NOMO-1 treated with dmso at 0.1 percent for 144 hours (cell line): ENCODE results near the gene MAGI1.

Experiments used
- DNase-seq: peaks from one replicate; lab custom pipeline; 2025; ENCODE audit not compliant: unreplicated experiment; lab: John Stamatoyannopoulos, UW

Gene MAGI1

DNA sequence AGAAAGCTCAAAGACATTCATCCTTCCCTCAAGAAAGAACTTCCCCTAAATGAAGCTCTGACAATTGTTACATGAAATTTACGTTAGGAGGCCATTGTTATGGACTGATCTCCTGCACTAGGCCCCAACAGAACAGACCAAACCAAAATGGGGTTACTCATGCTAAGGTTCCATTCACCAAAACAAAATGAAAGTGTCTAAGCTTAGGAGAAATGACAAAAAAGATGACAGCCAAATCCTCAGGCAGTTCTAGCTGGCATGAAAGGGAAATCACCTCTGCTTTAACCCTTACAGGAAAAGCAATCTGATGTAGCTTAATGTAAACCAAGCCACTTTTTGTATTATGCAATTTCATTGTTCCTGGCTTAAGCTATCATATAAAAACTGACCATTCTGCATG, 271.2 kb downstream of the MAGI1 start:
- no peak for DNase-seq

DNA sequence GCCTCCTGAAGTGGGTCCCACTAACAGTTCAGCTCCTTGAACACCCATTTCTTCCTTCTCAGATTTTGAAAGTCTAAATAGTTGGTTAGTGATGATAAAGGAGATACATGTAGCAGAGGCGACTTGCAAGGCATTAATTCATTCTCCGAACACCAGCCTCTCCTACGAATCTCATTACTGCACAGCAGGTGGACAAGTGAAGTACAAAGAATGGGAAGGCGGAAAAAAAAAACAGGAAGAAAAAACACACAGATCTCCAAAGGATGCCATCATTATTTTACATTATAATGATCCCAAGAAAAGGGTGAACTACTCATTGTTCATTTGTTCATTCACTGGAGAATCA, 276.5 kb downstream of the MAGI1 start:
- DNase-seq = no peak

DNA sequence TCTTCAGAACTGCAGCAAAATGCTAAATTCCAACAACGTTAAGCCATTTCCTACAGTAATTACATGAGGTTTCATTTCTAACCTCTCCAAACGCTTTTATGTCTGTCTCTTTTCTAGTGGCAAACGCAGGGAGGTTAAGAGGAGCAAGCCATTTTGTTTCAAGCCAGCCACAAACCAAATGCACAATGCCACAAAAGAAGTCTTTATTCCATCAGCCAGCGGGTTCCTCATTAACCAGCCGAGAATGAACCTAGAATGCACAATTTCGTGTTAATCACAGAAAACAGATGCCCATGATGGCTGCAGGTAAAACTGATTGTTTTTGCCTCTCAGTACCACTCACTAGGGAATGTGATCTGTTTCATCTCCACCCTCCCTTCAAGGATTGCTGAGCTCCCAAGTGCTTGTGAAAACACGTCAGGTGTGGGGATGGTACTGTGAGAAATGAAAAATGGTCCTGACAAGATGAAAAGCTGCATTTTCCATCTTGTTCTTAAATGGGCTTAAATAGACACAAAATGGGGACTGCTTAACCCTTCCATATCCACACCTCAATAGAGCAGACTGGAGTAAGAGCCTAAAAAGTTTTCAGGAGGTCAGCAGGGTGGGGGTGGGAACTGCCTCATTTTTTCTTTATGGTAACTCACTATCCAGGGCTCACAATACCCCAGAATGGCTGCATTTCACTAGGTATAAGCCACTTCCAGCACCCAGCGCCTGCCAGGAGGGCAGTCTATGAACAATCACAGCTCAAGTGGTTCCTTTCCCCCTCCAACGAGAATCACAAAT, 277.1 kb downstream of the MAGI1 start:
- DNase-seq = no peak

DNA sequence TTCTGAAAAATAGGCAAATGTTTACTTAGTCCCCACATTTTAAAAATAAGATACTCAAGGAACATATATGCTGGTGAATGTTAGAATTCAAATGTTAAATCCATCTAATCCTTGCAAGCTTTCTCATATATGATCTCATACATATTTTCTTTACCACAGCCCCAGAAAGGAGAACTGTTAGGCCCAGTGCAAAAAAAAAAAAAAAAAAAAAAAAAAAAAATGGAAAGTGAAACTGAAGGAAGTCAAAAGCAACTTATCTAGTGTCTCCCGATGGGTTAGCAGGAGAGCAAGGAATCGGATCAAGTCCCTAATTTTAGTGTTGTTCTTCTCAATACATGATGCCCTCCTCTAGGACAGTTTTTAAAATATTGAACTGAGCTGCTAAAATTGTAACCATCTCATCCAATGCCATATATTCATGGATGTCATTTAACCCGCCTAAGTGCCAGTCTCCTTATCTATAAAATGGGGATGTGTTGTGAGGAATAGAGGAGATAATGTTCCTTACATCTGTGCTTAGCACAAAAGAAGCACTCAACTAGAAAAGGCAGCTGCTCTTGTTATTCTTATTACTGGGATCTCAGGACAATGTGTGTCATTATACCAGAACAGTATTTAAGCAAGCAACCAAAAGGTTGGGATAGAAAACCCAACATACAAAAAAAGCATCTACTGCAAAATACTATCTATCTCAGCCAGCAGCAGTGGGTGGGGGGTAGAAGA, 279.7 kb downstream of the MAGI1 start:
- DNase-seq = no peak

DNA sequence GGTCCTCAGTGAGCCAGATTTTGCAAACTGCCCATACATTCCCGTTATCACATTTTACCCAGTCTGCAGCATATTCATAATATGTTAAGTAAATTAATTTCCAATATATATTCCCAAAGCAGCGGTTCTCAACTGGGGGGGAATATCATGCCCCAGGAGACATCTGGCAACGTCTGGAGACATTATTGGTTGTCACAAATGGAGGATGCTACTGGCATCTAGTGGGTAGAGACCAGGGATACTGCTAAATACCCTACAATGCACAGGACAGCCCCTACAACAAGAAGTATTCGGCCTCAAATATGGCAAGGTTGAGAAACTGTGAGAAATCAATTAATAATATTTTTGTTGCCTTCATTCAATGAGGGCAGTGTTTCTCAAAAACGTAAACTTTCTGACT, 280.3 kb downstream of the MAGI1 start:
- no peak for DNase-seq

DNA sequence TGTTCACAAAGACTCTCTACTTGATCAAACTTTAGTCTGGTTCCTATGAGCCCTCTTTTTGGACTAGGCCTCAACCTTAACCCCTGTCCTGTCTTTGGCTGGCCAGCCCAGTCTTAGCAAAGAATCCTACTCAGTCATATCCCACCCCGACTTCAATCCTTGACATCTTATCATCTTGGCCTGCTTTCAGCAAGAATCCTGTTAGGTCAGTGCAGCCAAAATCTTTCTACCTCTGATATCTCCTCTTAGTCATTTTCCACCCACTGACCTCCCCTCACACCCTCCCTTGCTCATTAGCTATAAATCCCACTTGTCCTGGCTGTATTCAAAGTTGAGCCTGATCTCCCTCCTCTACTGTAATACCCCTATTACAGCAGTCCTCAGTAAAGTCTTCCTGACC, 286.1 kb downstream of the MAGI1 start:
- DNase-seq = no peak

DNA sequence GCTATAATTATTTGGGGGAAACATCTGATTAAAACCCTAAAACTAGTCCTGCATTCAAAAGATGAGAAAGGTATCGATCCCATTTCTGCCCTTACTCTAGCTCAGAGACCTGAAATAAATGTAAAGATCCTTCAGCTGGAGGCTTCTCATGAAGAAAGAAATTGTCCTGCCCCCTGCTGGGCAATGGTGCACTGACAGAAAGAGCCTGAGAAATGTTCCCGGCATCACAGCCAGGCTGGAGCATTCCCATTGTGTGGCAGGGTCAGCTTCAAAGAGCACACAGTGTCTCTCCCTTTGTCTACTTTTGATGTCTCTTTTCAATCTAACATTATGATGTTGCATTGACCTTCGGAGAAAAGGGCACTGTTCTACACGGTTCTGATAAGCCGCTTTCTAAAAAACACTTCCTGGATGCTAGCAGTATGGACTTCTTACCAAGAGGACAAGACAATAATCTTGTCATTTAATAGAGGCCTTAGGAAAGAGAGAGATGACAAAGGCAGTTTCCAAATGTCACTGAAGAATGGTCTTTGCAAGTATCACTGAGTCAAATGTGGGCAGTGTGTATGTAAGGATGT, 287.5 kb downstream of the MAGI1 start:
- no peak for DNase-seq

DNA sequence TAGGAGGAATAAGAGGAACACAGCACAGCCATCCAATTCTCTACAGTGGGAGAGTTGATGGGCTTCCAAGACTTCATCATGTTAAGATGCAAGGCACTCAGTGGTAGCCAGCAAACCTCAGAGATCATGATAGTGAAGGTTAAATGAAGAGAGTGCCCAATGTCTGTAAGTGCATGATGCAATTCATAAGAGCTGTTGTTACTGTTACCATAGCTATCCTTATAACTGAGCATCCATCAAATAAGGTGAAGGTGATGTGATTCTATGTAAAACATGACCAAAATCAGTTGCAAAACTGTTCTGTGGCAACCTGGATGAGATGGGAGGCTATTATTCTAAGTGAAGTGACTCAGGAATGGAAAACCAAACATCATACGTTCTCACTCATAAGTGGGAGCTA, 289.7 kb downstream of the MAGI1 start:
- no peak for DNase-seq

DNA sequence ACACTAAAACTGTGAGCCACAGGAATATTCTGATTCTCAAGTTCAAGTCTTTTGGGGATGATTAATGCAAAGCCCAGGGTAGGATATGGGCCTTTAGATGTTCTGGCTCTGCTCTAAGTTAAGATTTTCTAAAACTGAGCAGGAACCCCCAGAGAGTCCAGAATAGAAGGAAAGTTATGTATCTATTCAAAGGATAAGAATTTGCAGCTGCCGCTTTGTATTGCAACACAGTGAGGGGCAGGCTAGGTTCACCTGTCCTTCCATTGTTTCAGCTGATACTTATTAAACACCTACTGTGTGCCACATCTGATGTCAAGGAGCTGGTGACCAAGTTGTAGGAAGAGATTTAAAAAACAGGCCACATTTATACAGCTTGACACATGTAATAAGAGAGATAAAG, 290.4 kb downstream of the MAGI1 start:
- DNase-seq = no peak

DNA sequence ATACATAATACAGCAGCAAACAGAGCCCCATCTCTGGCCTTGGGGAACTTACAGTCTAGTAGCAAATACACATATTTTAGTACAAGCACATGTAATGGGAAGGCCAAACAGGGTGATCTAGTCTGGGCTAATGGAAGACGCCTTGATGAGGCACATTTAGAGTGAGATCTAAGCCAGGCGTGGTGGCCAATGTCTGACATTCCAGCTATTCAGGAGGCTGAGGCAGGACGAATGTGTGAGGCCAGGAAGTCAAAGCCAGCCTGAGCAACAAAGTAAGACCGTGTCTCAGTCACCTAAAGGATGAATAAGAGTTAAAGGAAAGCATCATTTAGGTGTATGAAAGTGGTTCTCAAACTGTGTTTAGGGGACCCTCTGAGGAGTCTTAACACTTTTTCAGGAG, 291.9 kb downstream of the MAGI1 start:
- no peak for DNase-seq

DNA sequence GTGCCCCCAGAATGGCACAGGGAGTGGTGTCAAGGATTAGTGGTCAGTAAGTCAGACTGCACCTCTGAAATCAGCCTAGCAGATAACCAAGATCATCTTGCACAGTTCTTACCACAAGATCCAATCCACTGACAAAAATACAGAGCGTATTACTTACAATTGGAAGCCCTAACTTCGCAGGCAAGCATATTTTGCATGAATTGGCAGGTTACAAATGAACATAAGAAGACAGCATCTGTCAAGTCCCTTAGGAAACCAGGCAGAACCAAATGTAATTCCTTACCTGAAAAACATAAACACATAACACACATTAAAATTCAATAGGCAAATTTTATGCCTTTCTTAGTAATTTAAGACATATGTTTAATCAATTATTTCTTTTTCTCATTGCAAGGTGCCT, 293.4 kb downstream of the MAGI1 start:
- no peak for DNase-seq

DNA sequence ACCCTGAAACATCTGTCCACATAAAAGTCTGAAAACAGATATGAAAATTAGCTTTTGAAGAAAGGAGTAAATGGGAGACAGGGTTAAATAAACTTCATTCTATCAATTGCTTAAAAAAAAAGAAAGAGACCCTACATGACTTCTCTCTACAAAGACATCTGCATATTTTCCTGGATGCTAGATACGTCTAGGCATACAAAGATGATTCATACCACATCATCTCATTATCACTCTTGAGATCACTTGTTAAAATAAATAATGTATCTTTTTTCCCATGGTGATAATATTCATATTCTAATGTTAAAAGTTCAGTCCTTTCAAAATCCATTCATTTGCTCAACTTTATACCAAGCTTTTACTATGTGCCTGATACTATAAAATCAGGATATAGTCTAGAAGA, 295.8 kb downstream of the MAGI1 start:
- no peak for DNase-seq

DNA sequence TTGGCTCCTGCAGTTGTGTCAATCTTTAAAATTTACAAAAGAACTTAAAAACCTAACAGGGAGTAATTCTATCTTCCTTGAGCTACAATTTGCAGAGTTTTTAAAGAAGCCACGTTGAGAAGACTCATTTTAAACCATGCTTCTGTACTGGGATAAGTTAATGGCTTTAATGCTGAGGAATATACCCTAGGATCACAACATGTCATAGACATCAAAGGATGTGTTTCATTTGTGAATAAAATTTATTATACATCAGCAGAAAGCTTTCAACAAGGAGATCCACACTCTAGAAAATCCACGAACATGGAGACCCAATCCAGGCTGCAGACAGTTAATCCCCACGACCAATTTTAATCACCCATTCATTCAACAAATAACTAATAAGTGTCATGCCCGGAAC, 297.2 kb downstream of the MAGI1 start:
- DNase-seq = no peak

DNA sequence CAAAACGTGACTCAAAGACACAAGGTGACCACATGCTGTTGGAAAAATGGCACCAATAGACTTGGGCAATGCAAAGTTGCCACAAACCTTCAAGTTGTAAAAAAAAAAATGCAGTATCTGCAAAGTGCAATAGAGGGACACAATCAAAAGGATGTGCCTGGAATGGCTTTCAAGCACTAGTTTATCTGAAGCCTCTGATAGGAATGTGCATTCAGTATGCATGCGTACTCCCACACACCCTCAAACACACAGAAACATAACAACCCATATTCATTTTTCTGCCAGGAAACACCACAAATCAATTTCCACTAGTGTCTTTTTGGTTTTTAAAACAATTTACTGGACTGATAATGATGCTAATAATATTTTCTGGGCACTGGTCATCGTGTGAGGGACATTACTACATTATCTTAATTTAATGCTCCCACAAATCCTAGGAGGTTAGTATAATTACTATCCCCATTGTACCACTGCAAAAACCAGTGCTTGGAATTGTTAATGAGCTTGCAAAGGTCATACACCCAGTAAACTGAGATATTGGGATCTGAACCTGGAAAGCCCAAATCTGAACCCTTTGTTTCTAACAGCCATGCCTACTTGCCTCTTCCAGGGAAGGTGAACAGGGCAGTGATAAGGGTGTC, 298.7 kb downstream of the MAGI1 start:
- DNase-seq = no peak

DNA sequence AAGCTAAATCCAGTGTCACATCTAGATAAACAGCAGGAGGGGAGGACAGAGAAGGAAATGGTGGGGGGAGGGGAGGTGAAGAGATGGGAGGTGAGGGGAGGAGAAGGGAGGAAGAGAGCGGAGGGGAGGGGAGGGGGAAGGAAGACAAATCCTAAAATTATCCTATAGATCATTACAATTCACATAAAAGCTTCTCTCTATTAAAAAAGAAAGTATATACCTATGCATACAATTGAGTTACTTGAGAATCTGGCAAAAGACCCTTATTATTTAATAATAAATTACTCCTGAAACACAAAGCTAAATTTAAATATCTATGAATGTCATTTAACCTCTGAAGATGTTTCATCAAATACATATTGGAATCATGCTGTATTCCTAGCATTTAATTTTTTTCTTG, 303.9 kb downstream of the MAGI1 start:
- DNase-seq = no peak

DNA sequence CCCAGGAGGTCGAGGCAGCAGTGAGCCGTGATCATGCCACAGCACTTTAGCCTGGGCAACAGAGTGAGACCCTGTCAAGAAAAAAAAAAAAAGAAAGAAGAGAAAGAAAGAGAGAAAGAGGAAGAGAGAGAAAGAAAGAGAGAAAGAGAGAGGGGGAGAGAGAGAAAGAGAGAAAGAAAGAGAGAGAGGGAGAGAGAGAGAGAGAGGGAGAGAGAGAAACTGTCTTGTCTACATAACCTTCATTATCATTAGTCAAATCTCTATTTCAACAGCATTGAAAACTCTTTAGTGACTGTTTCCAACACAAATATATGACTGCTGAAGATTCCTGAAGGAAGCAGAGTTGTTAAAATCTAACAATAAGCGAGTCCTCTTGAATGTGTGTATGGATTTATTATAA, 304.3 kb downstream of the MAGI1 start:
- no peak for DNase-seq

DNA sequence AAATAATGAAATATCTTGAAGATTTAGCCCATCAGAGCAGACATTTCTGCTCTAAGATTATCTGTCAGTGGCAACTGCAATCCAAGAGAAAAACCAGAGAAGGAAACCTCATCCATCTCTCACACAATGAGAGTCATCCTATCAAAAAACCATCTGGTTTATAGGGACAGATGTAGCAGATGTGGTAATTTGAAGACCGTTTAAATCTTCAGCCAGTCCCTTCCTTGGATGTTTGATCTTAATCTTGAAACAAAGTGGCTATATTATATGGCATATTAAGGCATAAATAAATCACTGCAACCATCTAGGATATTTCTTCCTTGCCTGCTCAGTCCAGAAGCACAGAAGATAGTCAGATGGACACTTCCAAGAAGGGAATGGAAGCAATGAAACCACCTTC, 305.3 kb downstream of the MAGI1 start:
- no peak for DNase-seq

DNA sequence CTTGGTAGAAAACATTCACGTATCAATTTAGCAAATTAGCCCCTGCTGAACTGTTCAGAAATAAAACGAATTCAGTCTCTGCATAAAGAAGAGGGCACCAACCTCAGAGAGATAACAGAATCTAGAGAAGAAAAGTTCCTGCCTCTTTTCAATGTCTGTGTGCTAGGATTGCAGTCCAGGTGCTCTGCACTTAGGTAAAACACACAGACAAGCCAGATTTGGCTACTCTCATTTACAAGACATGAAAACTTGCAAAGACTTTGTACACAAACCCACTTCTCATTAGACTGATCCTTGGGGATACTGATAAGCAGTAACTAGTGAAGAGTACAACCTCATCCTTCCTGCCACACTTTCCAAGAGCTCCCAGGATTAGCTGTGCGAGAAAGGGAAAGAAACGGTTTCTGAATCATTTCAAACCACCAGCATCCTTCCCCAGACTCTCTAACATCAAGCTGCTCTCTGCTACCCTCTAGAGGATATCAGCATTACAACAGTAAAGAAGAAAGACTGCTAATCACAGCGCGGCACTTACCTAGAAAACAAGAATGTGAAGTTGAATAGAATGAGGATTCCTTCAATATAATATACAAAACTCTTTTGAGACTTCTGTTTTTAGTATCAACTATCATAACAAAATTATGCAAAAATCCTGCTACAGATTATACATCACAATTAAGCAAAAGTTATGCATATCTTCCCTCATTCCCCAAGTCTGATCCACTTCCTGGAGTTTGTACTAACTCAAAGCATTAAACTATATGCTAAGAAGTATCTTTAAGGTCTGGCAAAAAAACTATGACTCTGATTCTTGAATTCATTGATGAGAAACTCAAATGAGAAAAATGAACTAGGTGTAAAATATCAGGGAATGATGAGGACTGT, 306.4 kb downstream of the MAGI1 start:
- DNase-seq = no peak

DNA sequence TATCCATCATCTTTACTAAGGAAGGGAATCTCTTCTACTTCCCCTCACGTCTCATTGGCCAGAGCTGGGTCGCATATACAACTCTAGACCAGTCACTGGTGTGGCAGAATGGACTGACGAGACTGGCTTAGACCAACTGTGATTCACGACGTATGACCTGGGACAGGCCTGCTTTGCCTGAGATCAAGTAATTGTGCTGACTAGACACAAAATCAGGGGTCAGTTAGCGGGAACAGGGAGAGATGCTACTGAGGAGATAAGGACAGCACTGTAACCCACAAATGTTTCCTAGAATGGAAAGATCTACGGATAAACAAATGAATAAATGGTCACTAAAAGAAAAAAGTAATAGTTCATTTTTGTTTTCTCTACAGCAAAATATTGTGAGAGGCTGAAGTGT, 308.3 kb downstream of the MAGI1 start:
- DNase-seq = no peak

DNA sequence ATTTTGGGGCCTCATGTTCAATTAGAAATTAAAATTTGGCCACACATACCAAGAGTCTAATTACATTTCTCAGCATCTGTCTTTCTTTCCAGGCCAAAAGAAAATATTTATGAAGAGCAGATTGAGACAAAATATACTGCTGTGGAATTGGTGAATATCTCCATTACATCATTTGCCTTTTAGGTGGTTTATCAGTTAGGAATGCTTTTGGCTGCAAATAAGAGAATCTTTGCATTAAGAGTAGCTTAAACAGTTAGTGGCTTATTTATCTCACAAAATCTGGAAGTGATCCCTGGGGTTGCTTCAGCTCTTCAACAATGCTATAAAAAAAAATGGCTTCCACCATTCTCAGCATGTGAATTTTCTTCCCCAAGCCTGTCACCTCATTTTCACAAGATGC, 308.7 kb downstream of the MAGI1 start:
- no peak for DNase-seq

DNA sequence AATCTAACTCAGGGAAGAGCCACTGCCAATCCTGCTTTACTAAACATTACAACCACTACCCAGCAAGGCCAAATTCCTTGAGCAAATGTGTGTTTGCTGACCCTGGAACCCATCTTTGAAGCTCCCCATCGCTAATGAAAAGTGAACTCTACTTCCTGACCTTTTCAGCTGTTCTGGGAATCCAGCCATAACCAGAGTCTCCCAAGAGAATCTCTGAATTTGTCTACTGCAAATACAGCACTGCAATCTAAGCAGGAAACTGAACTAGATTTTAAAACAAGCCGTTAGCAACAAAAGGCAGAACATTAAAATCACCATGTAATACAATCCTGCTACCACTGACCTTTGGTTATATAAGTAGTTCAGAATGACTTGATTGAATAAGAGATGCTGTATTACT, 309.2 kb downstream of the MAGI1 start:
- DNase-seq = no peak
